Pulmonary artery endothelial cell (primary cell): ENCODE measurements around the gene RPH3AL. TPM values are rescaled to one million over a fixed set of nuclear protein-coding genes. Genes with fewer than 3 reads are reported as not detected.
"Not testable (repeated sequence)": the region's sequence is repeated elsewhere in the genome, so short reads cannot be mapped to it uniquely, and the experiment has no call there.

Experiments
- DNase-seq: peaks from one replicate; pipeline ENCODE4 v3.0.0-alpha.2; 2011; ENCODE audit warnings: low read depth, low spot score
- total RNA-seq: library from RNA; depleted of rRNA; stranded (reverse); fragments of >200 nt; gene quantifications from 2 replicates; pipeline ENCODE4 v1.2.3, GENCODE V29; 2014

Gene RPH3AL
- total RNA-seq, 1 donor from 2014 or later, result 5.4 TPM

DNA sequence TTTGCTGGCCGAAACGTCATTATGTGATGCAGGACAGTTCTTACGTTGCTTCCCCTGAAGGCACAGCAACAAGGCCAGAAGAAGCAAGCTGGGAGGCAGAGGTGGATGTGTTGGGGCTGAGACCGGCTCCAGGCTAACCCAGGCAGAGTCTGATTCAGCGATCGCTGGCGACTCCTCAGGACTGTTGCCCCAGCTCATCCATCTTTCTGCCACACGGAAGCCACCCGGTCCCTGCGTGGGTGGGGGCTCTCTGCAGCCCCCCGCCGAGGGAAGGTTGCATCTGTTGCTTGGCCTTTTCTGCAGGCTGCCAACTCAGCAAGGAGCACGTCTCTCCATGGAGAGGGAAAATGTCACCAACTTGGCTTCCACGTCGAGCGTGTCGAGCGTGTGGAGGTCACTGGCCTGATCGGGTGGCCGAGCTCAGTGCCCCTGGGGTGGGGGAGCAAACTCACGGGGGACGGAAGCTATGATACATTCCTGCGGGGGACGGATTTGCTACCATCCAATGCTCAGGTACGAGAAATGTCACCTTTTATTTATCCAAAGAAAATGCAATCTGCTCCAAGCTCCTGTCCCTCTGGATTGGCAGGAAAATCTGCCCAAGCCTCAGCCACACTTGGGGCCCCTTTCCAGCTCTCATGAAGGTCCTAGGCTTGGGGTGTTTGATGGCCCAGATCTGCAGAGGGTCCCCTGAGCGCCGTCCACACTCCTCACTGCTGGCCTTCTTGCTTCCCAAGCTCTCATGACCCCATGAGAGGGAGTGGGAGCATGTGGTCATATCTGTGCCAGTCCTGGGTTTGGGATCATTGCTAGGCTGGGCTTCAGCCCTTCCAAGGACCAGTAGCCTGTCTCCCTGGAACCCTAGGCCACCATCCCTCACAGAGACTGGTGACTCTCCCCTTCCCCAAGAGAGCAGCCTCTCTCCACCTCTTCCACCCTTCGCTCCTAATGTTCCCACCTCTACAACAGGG lies 69.4 kb downstream of the RPH3AL start:
- no peak for DNase-seq

DNA sequence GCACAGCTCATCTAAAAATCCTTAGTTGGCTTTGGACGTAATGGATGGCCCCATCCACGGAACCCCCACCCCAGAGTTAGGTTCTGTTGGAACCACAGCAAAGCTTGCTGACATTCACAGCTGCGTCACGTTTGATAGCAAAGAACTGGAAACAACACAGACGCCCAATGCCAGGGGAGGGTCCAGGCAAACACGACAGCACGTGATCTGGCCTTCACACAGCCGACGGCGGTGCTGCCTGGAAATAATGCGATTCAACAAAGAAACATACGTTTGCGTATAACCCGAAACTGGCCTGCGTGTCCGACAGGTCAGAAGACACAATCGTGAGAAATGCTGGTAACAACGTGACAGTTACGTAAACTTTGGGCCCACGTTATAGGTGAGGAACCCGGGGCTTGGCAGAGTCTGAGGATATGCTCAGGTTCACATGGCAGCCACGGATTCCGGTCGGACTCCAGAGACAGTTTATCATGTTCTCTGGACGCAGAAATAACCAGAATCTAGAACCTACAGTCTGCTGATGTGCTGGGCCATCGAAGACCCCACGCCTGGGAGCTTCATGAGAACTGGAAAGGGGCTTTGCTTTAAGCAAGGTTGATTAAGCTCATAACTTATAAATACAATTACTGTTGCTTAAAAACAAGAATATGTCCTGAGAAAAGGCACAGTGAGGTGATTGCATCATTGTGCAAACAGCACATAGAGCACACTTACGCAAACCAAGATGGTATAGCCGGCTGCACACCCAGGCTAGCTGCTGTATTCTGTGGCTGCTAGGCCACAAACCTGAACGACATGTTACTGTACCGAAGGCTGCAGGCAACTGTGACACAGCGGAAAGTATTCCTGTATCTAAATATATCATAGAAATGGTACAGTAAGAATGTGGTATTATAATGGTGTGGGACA lies 70.4 kb downstream of the RPH3AL start:
- no peak for DNase-seq

- no peak for DNase-seq
Measured at GRCh38 chr17:281365-281999, 71.1 kb downstream of the RPH3AL start.

GRCh38 chr17:280901-281300 lies 71.7 kb downstream of the RPH3AL start:
- no peak for DNase-seq

DNA sequence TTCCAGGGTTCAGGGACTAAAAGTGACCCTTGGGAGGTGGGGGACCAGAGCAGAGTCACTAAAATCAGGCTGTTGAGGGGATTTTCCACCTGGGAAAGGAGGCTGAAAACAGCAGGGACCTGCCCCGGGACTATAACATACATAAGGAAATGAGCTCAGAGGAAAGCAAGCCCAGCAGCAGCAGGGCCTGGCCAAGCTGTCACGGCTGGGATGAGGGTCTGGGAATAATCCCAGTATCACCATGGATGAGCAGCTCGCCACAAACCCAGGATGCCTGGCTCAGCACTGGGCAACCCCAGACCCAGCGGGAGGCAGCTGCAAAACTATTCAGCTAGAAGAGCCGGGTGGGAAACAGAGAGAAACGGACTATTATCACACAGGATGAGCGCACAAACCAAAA lies 72.4 kb downstream of the RPH3AL start:
- no peak for DNase-seq

- no peak for DNase-seq
Measured at GRCh38 chr17:279776-280175, 72.8 kb downstream of the RPH3AL start.

DNA sequence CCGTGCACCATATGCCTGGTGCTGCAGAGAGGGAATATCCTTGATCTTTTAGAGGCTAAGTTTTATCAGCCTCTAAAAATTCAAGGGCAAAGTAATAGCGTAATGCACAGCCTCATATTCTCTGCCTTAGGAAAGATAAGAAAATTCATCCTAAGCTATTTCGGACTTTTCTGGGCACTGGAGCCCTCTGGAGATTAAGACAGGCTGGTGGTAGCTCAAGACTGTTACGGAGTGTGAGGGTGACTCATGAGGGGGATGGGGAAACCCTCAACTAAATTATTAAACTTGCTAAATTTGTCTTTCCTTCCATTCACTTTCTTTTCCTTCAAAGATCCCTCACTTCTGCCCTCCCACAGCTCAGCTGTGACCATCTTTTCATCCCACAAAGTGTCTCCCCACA lies 73.3 kb downstream of the RPH3AL start:
- no peak for DNase-seq

DNA sequence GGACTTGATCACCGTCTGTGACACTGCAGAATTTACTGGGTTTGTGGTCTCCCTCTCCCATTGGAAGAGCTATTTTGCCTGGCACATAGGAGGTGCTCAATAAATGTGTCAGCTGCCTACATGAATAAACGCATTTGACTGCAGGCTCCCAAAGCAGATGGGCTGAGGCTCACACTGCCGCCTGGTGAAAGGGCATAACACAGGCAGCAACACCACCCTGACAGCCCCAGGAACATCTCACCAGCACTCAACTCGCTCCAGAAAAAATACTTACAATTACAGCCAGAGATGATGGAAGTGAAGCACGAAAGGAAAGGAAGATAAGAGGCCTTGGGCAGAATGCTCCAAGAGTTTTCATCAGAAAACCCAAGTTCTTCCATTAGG lies 73.9 kb downstream of the RPH3AL start:
- DNase-seq, result no peak

DNA sequence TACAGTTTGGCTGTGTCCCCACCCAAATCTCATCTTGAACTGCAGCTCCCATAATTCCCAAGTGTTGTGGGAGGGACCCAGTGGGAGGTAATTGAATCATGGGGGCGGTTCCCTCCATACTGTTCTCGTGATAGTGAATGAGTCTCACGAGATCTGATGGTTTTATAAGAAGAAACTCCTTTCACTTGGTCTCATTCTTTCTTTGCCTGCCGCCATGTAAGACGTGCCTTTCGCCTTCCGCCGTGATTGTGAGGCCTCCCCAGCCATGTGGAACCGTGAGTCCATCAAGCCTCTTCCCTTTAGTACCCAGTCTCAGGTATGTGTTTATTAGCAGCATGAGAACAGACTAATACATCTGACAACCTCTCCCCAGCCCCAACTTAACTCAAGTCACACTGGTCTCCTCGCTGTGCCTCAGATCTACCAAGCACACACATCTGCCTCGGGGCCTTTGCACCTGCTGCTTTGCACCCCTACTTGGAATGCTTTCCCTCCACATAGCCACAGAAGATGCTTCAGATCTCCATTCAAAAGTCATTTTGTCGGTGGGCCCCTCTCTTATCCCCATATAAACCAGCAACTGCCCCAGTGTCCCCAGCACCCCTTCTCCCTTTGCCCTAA lies 74.4 kb downstream of the RPH3AL start:
- DNase-seq, result no peak

- no peak for DNase-seq
Measured at GRCh38 chr17:274902-275301, 77.7 kb downstream of the RPH3AL start.

- DNase-seq, result no peak
Measured at GRCh38 chr17:273981-274832, 78.4 kb downstream of the RPH3AL start.

DNA sequence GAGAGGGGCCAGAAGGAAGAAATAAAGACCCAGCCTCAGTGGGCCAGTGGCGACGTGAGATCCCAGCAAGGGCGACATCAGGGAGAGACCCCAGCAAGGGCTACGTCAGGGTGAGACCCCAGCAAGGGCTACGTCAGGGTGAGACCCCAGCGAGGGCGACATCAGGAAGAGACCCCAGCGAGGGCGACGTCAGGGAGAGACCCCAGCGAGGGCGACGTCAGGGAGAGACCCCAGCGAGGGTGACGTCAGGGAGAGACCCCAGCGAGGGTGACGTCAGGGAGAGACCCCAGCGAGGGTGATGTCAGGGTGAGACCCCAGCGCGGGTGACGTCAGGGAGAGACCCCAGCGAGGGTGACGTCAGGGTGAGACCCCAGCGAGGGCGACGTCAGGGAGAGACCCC lies 79.8 kb downstream of the RPH3AL start:
- not testable (repeated sequence) for DNase-seq

GRCh38 chr17:271928-272623 lies 80.5 kb downstream of the RPH3AL start:
- DNase-seq, result not testable (repeated sequence)

DNA sequence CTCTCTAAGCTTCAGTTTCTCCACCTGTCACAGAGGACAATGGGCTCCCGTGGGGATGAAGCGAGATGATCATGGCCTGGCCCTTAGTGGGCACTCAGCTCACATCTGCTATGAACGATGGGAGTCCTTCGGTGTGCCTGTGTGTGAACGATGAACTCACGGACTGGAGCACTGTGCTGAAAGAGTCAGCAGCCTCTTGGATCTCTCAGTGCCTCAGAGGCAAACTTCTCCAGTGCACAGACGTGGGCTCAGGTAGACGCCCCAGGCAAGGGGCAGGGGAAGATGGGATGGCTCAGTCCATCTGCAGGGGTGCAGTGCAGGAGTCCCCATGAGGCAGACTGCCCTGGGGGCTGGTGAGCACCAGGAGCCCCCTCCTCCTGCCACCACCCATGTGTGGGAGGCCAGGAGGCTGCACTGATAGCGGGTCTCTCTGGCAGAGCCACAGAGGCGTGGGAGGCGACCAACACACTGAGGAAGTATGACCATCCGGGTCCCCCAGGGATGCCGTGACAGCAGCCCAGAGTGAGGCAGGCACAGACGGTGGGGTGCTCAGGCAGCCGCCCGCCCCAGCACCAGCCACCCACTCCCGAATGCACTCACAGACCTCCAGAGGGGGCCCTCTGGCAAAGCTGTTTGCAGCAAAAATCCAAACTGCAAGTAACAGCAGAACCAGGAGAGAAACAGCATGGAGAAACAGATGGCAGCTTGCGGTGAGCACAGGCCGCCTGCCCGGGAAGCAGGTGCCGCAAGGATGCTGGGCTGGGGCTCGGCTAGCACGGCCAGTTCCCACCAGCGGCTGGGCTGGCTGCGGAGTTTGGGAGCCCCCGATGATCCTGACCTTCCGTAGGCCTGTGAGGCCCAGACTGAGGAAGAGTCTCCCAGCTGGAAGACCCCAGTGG lies 82.7 kb downstream of the RPH3AL start:
- no peak for DNase-seq

- DNase-seq, result no peak
Measured at GRCh38 chr17:266701-267667, 85.6 kb downstream of the RPH3AL start.

GRCh38 chr17:266219-266618 lies 86.4 kb downstream of the RPH3AL start:
- no peak for DNase-seq

DNA sequence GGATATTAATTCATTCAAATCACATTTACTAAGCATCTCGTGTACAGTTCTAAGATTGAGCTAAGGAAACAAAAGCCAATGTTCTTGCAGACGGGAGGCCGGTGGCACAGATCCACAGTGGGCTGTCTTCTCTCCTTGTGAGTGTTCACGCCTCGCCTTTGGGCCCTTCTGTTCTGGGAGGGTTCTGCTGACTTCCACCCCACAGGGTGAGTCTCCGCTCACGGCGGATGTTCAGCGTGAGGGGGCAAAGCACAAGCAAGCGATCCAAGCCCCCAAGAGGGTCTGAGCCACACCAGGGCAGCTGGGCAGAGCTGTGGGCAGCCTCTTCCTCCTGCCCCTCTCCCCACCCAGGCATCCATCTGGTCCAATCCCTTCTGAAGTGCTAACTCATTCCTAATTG lies 86.9 kb downstream of the RPH3AL start:
- DNase-seq, result no peak
